SK-N-SH treated with all-trans-retinoic acid at 6 μM for 48 hours (cell line): Measurements from ENCODE around the gene ZNF22.
A peak's percentile ranks its signal among the peaks of the same experiment; 100 is the strongest.

Experiments
- ATAC-seq: fragments of 200-7000 bp; cut with Tn5 transposase; 3 replicates; pipeline ENCODE4 v1.9.1; 2020; ENCODE audit warnings: mild to moderate bottlenecking, moderate library complexity
- ARNTL ChIP-seq: fragments of 450-650 bp; formaldehyde crosslinking; IDR thresholded peaks from 2 replicates; pipeline ENCODE4 v1.5.0; 2020; ENCODE audit warnings: low read depth, mild to moderate bottlenecking, moderate library complexity, borderline replicate concordance
- BACH2 ChIP-seq: fragments of 250-450 bp; sonication (Bioruptor Pico); IDR thresholded peaks from 2 replicates; pipeline ENCODE4 v1.9.0; 2021; ENCODE audit warnings: mild to moderate bottlenecking, borderline replicate concordance
- CREB5 ChIP-seq: fragments of 250-450 bp; sonication (Bioruptor Pico); IDR thresholded peaks from 2 replicates; pipeline ENCODE4 v1.5.1; 2020; ENCODE audit warnings: low read depth, mild to moderate bottlenecking, moderate library complexity
- CSDC2 ChIP-seq: fragments of 250-450 bp; sonication (Bioruptor Pico); IDR thresholded peaks from 2 replicates; pipeline ENCODE4 v1.5.0; 2020; ENCODE audit warnings: mild to moderate bottlenecking, moderate library complexity
- ESRRG ChIP-seq: fragments of 250-450 bp; sonication (Bioruptor Pico); IDR thresholded peaks from 2 replicates; pipeline ENCODE4 v1.6.1; 2021; ENCODE audit warnings: mild to moderate bottlenecking
- GLIS3 ChIP-seq: fragments of 250-450 bp; sonication (Bioruptor Pico); IDR thresholded peaks from 2 replicates; pipeline ENCODE4 v1.5.0; 2020; ENCODE audit warnings: mild to moderate bottlenecking, moderate library complexity
- ISL1 ChIP-seq: fragments of 250-450 bp; sonication (Bioruptor Pico); IDR thresholded peaks from 2 replicates; pipeline ENCODE4 v2.1.2; 2022; ENCODE audit warnings: mild to moderate bottlenecking, moderate library complexity
- OSR1 ChIP-seq: fragments of 250-450 bp; sonication (Bioruptor Pico); IDR thresholded peaks from 2 replicates; pipeline ENCODE4 v1.8.0; 2022; ENCODE audit warnings: moderate library complexity, mild to moderate bottlenecking, inconsistent platforms
- PPARA ChIP-seq: fragments of 250-450 bp; sonication (Bioruptor Pico); IDR thresholded peaks from 2 replicates; pipeline ENCODE4 v1.5.0; 2020; ENCODE audit warnings: mild to moderate bottlenecking, borderline replicate concordance
- RARB ChIP-seq: fragments of 250-450 bp; sonication (Bioruptor Pico); IDR thresholded peaks from 2 replicates; pipeline ENCODE4 v1.8.0; 2021; ENCODE audit warnings: mild to moderate bottlenecking, moderate library complexity
- TCF4 ChIP-seq: fragments of 250-450 bp; sonication (Bioruptor Pico); IDR thresholded peaks from 2 replicates; pipeline ENCODE4 v1.8.0; 2021; ENCODE audit warnings: mild to moderate bottlenecking, moderate library complexity, borderline replicate concordance
- TOX ChIP-seq: fragments of 250-450 bp; sonication (Bioruptor Pico); IDR thresholded peaks from 2 replicates; pipeline ENCODE4 v1.8.0; 2021; ENCODE audit warnings: mild to moderate bottlenecking, moderate library complexity, borderline replicate concordance
- TSHZ2 ChIP-seq: fragments of 250-450 bp; sonication (Bioruptor Pico); IDR thresholded peaks from 2 replicates; pipeline ENCODE4 v1.5.0; 2020; ENCODE audit warnings: mild to moderate bottlenecking, moderate library complexity
- ZC3H10 ChIP-seq: fragments of 250-450 bp; sonication (Bioruptor Pico); IDR thresholded peaks from 2 replicates; pipeline ENCODE4 v1.5.1; 2021; ENCODE audit warnings: mild to moderate bottlenecking, moderate library complexity
- ZFP30 ChIP-seq: fragments of 450-650 bp; formaldehyde crosslinking; IDR thresholded peaks from 2 replicates; pipeline ENCODE4 v1.5.0; 2022; ENCODE audit warnings: mild to moderate bottlenecking, moderate library complexity
- ZNF565 ChIP-seq: fragments of 450-650 bp; formaldehyde crosslinking; conservative IDR thresholded peaks from 2 replicates; pipeline ENCODE4 v1.5.0; 2020; ENCODE audit warnings: low read depth, mild to moderate bottlenecking, moderate library complexity
- ZNF70 ChIP-seq: fragments of 450-650 bp; formaldehyde crosslinking; IDR thresholded peaks from 2 replicates; pipeline ENCODE4 v1.5.0; 2020; ENCODE audit warnings: mild to moderate bottlenecking, moderate library complexity
- ZNF8 ChIP-seq: fragments of 450-650 bp; formaldehyde crosslinking; IDR thresholded peaks from 2 replicates; pipeline ENCODE4 v1.5.0; 2020; ENCODE audit warnings: mild to moderate bottlenecking, moderate library complexity
- TF ChIP-seq, protein P1 (sequence below): fragments of 250-450 bp; sonication (Bioruptor Pico); IDR thresholded peaks from 2 replicates; pipeline ENCODE4 v1.8.0; 2020; ENCODE audit warnings: mild to moderate bottlenecking, moderate library complexity, borderline replicate concordance
- TF ChIP-seq, protein P2 (sequence below): fragments of 250-450 bp; sonication (Bioruptor Pico); IDR thresholded peaks from 2 replicates; pipeline ENCODE4 v1.8.0; 2021; ENCODE audit warnings: low read depth, mild to moderate bottlenecking, moderate library complexity, borderline replicate concordance

ZNF22 gene

GRCh38 chr10:44988957-44989585, 11.7 kb upstream of the ZNF22 start:
- no peak for ATAC-seq
- no peak for TF ChIP-seq ZFP30 (CRISPR knock-in tag)
- TF ChIP-seq, protein P1, sequence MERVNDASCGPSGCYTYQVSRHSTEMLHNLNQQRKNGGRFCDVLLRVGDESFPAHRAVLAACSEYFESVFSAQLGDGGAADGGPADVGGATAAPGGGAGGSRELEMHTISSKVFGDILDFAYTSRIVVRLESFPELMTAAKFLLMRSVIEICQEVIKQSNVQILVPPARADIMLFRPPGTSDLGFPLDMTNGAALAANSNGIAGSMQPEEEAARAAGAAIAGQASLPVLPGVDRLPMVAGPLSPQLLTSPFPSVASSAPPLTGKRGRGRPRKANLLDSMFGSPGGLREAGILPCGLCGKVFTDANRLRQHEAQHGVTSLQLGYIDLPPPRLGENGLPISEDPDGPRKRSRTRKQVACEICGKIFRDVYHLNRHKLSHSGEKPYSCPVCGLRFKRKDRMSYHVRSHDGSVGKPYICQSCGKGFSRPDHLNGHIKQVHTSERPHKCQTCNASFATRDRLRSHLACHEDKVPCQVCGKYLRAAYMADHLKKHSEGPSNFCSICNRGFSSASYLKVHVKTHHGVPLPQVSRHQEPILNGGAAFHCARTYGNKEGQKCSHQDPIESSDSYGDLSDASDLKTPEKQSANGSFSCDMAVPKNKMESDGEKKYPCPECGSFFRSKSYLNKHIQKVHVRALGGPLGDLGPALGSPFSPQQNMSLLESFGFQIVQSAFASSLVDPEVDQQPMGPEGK (CRISPR knock-in tag): no peak
- no peak for TF ChIP-seq ISL1 (CRISPR knock-in tag)
- no peak for TF ChIP-seq OSR1 (CRISPR knock-in tag)
- no peak for TF ChIP-seq ZC3H10 (CRISPR knock-in tag)
- no peak for TF ChIP-seq CSDC2 (CRISPR knock-in tag)
- TF ChIP-seq ESRRG (CRISPR knock-in tag): no peak
- TF ChIP-seq CREB5: no peak
- TF ChIP-seq, all 23 proteins: peak for 0

DNA sequence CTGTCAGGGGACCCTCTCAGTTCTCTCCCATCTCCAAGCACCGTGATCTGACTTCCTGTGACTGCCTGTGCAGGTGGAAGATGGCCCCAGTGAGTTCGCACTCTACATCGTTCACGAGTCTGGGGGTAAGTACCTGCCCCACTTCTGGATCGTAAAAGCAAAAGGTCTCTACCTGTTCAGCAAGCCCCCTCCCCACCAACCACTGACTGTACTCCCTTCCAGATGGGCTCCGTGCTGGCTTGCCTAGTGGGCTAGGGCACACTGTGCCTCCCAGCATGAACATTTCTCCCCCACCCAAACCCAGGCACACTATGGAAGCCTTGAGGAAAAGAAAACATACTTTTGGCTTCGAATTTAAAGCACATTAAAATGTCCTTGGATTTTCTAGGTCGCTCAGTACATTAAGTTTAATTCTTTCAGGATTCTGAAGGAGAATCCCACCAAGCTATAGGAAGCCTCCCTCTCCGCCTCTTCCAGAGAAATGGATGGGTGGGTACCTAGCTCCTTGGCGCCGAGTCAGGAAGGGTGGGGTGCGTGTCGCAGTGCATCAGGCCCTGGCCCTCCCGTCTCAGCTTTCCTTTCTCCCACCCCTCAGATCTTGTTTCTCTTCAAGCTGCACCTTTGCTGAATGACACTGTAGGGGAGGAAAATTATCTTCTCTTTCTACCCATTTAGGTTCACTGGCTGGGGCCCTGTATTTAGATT, 11.0 kb upstream of the ZNF22 start:
- TF ChIP-seq TOX: no peak
- TF ChIP-seq TCF4 (CRISPR knock-in tag): no peak
- no peak for TF ChIP-seq TSHZ2 (CRISPR knock-in tag)
- no peak for TF ChIP-seq RARB (CRISPR knock-in tag)
- TF ChIP-seq ESRRG (CRISPR knock-in tag): no peak

DNA sequence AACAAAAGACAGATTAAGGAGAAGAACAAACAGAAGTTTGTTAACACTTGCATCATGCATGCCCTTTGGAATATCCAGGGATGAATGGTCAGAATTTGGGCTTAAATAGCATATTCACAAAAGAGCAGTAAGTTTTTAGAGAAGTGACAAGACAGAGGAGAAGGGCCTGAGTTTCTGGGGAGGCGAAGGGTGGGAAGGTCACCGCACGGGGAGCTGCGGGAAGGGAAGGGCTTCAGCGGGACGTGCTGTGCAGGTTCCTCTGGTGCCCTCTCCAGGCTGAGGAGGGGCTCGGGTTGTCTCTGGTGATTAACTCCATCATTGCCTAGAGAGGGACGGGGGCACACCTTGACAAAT, 10.4 kb upstream of the ZNF22 start:
- TF ChIP-seq PPARA (CRISPR knock-in tag) (no peak), ZNF70 (CRISPR knock-in tag) (no peak), CSDC2 (CRISPR knock-in tag) (no peak), ZNF8 (CRISPR knock-in tag) (no peak), TOX (no peak), CREB5 (no peak), TSHZ2 (CRISPR knock-in tag) (no peak), ISL1 (CRISPR knock-in tag) (no peak), ZNF565 (CRISPR knock-in tag) (no peak), ZFP30 (CRISPR knock-in tag) (no peak), GLIS3 (CRISPR knock-in tag) (no peak), ZC3H10 (CRISPR knock-in tag) (no peak), ARNTL (CRISPR knock-in tag) (no peak), BACH2 (CRISPR knock-in tag) (no peak)
- TF ChIP-seq, protein P2, sequence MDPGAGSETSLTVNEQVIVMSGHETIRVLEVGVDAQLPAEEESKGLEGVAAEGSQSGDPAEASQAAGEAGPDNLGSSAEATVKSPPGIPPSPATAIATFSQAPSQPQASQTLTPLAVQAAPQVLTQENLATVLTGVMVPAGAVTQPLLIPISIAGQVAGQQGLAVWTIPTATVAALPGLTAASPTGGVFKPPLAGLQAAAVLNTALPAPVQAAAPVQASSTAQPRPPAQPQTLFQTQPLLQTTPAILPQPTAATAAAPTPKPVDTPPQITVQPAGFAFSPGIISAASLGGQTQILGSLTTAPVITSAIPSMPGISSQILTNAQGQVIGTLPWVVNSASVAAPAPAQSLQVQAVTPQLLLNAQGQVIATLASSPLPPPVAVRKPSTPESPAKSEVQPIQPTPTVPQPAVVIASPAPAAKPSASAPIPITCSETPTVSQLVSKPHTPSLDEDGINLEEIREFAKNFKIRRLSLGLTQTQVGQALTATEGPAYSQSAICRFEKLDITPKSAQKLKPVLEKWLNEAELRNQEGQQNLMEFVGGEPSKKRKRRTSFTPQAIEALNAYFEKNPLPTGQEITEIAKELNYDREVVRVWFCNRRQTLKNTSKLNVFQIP (CRISPR knock-in tag): no peak
- ATAC-seq: peak; percentile 45; the same call in 1 of the 3 replicates

More for the DNA sequence above, 11.0 kb upstream of the ZNF22 start:
- no peak for ATAC-seq
